ENCODE measurements around the gene BCAS4. TPM values are rescaled to one million over a fixed set of nuclear protein-coding genes. Genes with fewer than 3 reads are reported as not detected.

Gene BCAS4
- total and polyA plus RNA-seq, 2 experiments from 2014 or later, result 22.2 to 24.8 TPM

- H3K36me3 Mint-ChIP-seq (ENCODE audit: low read depth), result no peaks in the 10 kb centered on the region
- Histone ChIP-seq H3K36me3 (ENCODE audit: insufficient read depth) (no peaks in the 10 kb centered on the region), H3K4me3 (no peak overlapping the region), H3K79me2 (replicated peaks; ENCODE audit: insufficient read depth) (peaks cover 16% of the 10 kb centered on the region; the same call in 1 of the 2 replicates), H3K9me2 (ENCODE audit: insufficient read depth) (no peaks in the 10 kb centered on the region), H2AFZ (no peak overlapping the region), H3K27ac (ENCODE audit: low read depth) (no peak overlapping the region), H4K20me1 (replicated peaks; ENCODE audit: insufficient read depth) (no peaks in the 10 kb centered on the region; the same call in 1 of the 2 replicates), H3K4me1 (ENCODE audit: insufficient read depth) (peaks cover 21% of the 10 kb centered on the region), H3K4me2 (peak overlapping the region; percentile 60; the same call in 1 of the 2 replicates), H3F3A (replicated peaks; ENCODE audit: low read depth) (peaks cover 12% of the 10 kb centered on the region; the same call in 1 of the 2 replicates), H3K27me3 (ENCODE audit: insufficient read depth) (no peaks in the 10 kb centered on the region)
- no peaks in the 10 kb centered on the region for H3K9me3 Mint-ChIP-seq
- peak overlapping the region; percentile 24; the same call in 1 of the 2 replicates for H3K27ac Mint-ChIP-seq
- H3K27me3 Mint-ChIP-seq (ENCODE audit: insufficient read depth, low read depth, poor library complexity), result no peaks in the 10 kb centered on the region
- no peak for ATAC-seq
- peaks cover 32% of the 10 kb centered on the region for H3K4me1 Mint-ChIP-seq
- no peak overlapping the region for H3K4me3 Mint-ChIP-seq
- TF ChIP-seq POLR2AphosphoS5 (IDR thresholded peaks at IDR 0.05; ENCODE audit: low read depth) (no peak), ZNF331 (CRISPR knock-in tag; IDR thresholded peaks at IDR 0.05; ENCODE audit: low read depth) (no peak), STAT1 (IDR thresholded peaks at IDR 0.05; ENCODE audit: unreplicated experiment) (no peak), EZH2phosphoT487 (IDR thresholded peaks at IDR 0.05; ENCODE audit: unreplicated experiment) (no peak), JUNB (IDR thresholded peaks at IDR 0.05; ENCODE audit: unreplicated experiment) (no peak), EZH2 (IDR thresholded peaks at IDR 0.05; ENCODE audit: low read depth, unreplicated experiment) (no peak), CTCF (conservative IDR thresholded peaks at IDR 0.05; ENCODE audit: low read depth in 2 of 2) (no peak), ETS1 (IDR thresholded peaks at IDR 0.05) (no peak), NANOG (IDR thresholded peaks at IDR 0.05; ENCODE audit: borderline replicate concordance) (no peak), CREB1 (CRISPR knock-in tag; IDR thresholded peaks at IDR 0.05; ENCODE audit: low read depth) (no peak), ZNF114 (CRISPR knock-in tag; IDR thresholded peaks at IDR 0.05) (no peak), REST (IDR thresholded peaks at IDR 0.05; ENCODE audit: unreplicated experiment) (no peak), ZNF462 (CRISPR knock-in tag; IDR thresholded peaks at IDR 0.05) (no peak)
- DNase-seq (ENCODE audit: low spot score), result no peak
Measured at GRCh38 chr20:50804437-50805348, 9.8 kb downstream of the BCAS4 start.

Data from GM23338 (cell line).